GM23338 (cell line): ENCODE data around the gene ANGPTL2. TPM values are rescaled to one million over a fixed set of nuclear protein-coding genes. Genes with fewer than 3 reads are reported as not detected.

Experiments
- ATAC-seq: fragments of 200-7000 bp; cut with Tn5 transposase; 3 replicates; pipeline ENCODE4 v1.9.1; 2020
- DNase-seq: peaks from one replicate; pipeline ENCODE4 v3.0.0-alpha.2; 2015; ENCODE audit warnings: low spot score
- H2AFZ ChIP-seq: fragments of 200-600 bp; sonication (generic); 2 replicates; pipeline ENCODE4 v1.8.0; 2016; ENCODE audit warnings: antibody characterized with exemption, mild to moderate bottlenecking, moderate library complexity
- H3F3A ChIP-seq: fragments of 200-600 bp; sonication (generic); replicated peaks from 2 replicates; pipeline ENCODE4 v1.8.0; 2017; ENCODE audit warnings: antibody characterized with exemption, mixed run types, low read depth
- H3K27ac ChIP-seq: fragments of 200-600 bp; sonication (generic); 2 replicates; pipeline ENCODE4 v1.6.1; 2016; ENCODE audit warnings: low read depth
- H3K27me3 ChIP-seq: fragments of 200-600 bp; sonication (generic); 2 replicates; pipeline ENCODE4 v1.8.0; 2016; ENCODE audit warnings: mild to moderate bottlenecking, mixed run types, moderate library complexity; ENCODE audit not compliant: insufficient read depth
- H3K36me3 ChIP-seq: fragments of 200-600 bp; sonication (generic); 2 replicates; pipeline ENCODE4 v1.8.0; 2016; ENCODE audit warnings: mild to moderate bottlenecking; ENCODE audit not compliant: insufficient read depth
- H3K4me1 ChIP-seq: fragments of 200-600 bp; sonication (generic); 2 replicates; pipeline ENCODE4 v1.8.0; 2016; ENCODE audit warnings: mild to moderate bottlenecking, moderate library complexity; ENCODE audit not compliant: insufficient read depth
- H3K4me2 ChIP-seq: fragments of 200-600 bp; sonication (generic); 2 replicates; pipeline ENCODE4 v1.7.1; 2017; ENCODE audit warnings: mixed run types
- H3K4me3 ChIP-seq: fragments of 200-600 bp; sonication (generic); 2 replicates; pipeline ENCODE4 v1.6.1; 2016; ENCODE audit warnings: mixed run types
- H3K79me2 ChIP-seq: fragments of 200-600 bp; sonication (generic); replicated peaks from 2 replicates; pipeline ENCODE4 v1.8.0; 2017; ENCODE audit warnings: mild to moderate bottlenecking; ENCODE audit not compliant: insufficient read depth
- H3K9me2 ChIP-seq: fragments of 200-600 bp; sonication (generic); 2 replicates; pipeline ENCODE4 v1.8.0; 2017; ENCODE audit not compliant: insufficient read depth
- H4K20me1 ChIP-seq: fragments of 200-600 bp; sonication (generic); replicated peaks from 2 replicates; pipeline ENCODE4 v1.8.0; 2017; ENCODE audit warnings: mild to moderate bottlenecking; ENCODE audit not compliant: insufficient read depth
- H3K27ac Mint-ChIP-seq: 2 replicates; pipeline ENCODE4 v1.8.0; 2020; ENCODE audit warnings: inconsistent platforms, mild to moderate bottlenecking, moderate library complexity, mixed read lengths
- H3K27me3 Mint-ChIP-seq: 3 replicates; pipeline ENCODE4 v1.8.0; 2022; ENCODE audit warnings: low read depth, mild to moderate bottlenecking, moderate library complexity, mixed read lengths, inconsistent platforms; ENCODE audit not compliant: insufficient read depth, poor library complexity
- H3K36me3 Mint-ChIP-seq: 3 replicates; pipeline ENCODE4 v1.8.0; 2021; ENCODE audit warnings: low read depth, mild to moderate bottlenecking, inconsistent platforms, moderate library complexity, mixed read lengths
- H3K4me1 Mint-ChIP-seq: 3 replicates; pipeline ENCODE4 v1.8.0; 2020; ENCODE audit warnings: mild to moderate bottlenecking, inconsistent platforms, mixed read lengths
- H3K4me3 Mint-ChIP-seq: 3 replicates; pipeline ENCODE4 v1.8.0; 2021; ENCODE audit warnings: moderate library complexity, mild to moderate bottlenecking, inconsistent platforms, mixed read lengths
- H3K9me3 Mint-ChIP-seq: 3 replicates; pipeline ENCODE4 v1.8.0; 2020; ENCODE audit warnings: moderate library complexity, mild to moderate bottlenecking, inconsistent platforms, mixed read lengths
- CREB1 ChIP-seq: fragments of 250-450 bp; sonication (Bioruptor Pico); IDR thresholded peaks from 2 replicates; pipeline ENCODE4 v1.5.0; 2020; ENCODE audit warnings: low read depth, mild to moderate bottlenecking, moderate library complexity
- EZH2phosphoT487 ChIP-seq: fragments of 200-600 bp; sonication (generic); IDR thresholded peaks from one replicate; pipeline ENCODE4 v1.8.1; 2018; ENCODE audit warnings: antibody characterized with exemption; ENCODE audit not compliant: unreplicated experiment
- NANOG ChIP-seq: IDR thresholded peaks from 2 replicates; pipeline ENCODE4 v1.6.1; 2016; ENCODE audit warnings: antibody characterized with exemption, borderline replicate concordance
- ZNF331 ChIP-seq: fragments of 250-450 bp; sonication (Bioruptor Pico); IDR thresholded peaks from 2 replicates; pipeline ENCODE4 v1.5.0; 2020; ENCODE audit warnings: low read depth, mild to moderate bottlenecking, moderate library complexity
- polyA plus RNA-seq: library from polyadenylated mRNA; unstranded; fragments of >200 nt; fragmentation: Nextera tagmentation; extraction: Ambion mirVana; gene quantifications from 2 replicates; pipeline ENCODE4 v1.2.1, GENCODE V29; 2016
- total RNA-seq: library from RNA; depleted of rRNA; stranded (reverse); fragments of >200 nt; shearing (Covaris generic); gene quantifications from 2 replicates; pipeline ENCODE4 v1.2.3, GENCODE V29; 2014
- TF ChIP-seq, protein P1 (sequence below): fragments of 250-450 bp; sonication (Bioruptor Pico); IDR thresholded peaks from 2 replicates; pipeline ENCODE4 v1.5.0; 2020; ENCODE audit warnings: mild to moderate bottlenecking, moderate library complexity
- TF ChIP-seq, protein P2 (sequence below): IDR thresholded peaks from one replicate; pipeline ENCODE4 v1.6.1; 2018; ENCODE audit warnings: antibody characterized with exemption; ENCODE audit not compliant: unreplicated experiment
- TF ChIP-seq, protein P3 (sequence below), 2 experiments: fragments of 200-600 bp in 1 of 2; sonication (generic) in 1 of 2; conservative IDR thresholded peaks; 2 replicates each; pipeline versions ENCODE4 v1.5.1 to v1.6.1; 2016 to 2017; ENCODE audit warnings: antibody characterized with exemption in 2 of 2, low read depth in 2 of 2, mild to moderate bottlenecking in 2 of 2, moderate library complexity in 1 of 2

The ANGPTL2 gene
- total and polyA plus RNA-seq, 2 experiments from 2014 or later: 2.9 to 5.2 TPM

DNA sequence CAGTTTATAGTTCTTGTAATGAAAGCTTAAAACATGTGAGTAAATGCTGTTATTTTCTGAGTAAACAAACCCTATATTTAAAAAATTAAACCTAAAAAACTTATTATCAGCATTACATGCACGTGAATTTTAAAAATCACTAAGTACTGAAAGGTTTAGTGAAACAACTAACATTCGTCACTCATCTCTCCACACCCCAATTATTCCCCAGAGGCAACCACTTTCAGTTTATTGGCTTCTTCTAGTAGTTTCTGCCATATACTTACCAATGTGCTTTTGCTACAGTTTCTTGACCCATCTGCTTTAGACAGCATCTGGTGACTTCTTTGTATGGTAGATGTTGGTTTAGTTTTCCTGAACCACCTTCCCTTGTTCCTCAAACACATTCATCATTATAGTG, 58.1 kb downstream of the ANGPTL2 start:
- Histone ChIP-seq H3K4me1 (no peaks in the 10 kb centered on the region), H3K4me2 (no peak overlapping the region), H3K9me2 (peaks cover 7% of the 10 kb centered on the region; the same call in 1 of the 2 replicates), H2AFZ (no peak overlapping the region), H3F3A (no peaks in the 10 kb centered on the region), H3K36me3 (no peaks in the 10 kb centered on the region), H3K27me3 (no peaks in the 10 kb centered on the region), H3K4me3 (no peak overlapping the region), H3K27ac (no peak overlapping the region), H4K20me1 (no peaks in the 10 kb centered on the region), H3K79me2 (no peaks in the 10 kb centered on the region)
- TF ChIP-seq EZH2phosphoT487 (no peak), NANOG (no peak), CREB1 (CRISPR knock-in tag) (no peak), ZNF331 (no peak)
- TF ChIP-seq, protein P1, sequence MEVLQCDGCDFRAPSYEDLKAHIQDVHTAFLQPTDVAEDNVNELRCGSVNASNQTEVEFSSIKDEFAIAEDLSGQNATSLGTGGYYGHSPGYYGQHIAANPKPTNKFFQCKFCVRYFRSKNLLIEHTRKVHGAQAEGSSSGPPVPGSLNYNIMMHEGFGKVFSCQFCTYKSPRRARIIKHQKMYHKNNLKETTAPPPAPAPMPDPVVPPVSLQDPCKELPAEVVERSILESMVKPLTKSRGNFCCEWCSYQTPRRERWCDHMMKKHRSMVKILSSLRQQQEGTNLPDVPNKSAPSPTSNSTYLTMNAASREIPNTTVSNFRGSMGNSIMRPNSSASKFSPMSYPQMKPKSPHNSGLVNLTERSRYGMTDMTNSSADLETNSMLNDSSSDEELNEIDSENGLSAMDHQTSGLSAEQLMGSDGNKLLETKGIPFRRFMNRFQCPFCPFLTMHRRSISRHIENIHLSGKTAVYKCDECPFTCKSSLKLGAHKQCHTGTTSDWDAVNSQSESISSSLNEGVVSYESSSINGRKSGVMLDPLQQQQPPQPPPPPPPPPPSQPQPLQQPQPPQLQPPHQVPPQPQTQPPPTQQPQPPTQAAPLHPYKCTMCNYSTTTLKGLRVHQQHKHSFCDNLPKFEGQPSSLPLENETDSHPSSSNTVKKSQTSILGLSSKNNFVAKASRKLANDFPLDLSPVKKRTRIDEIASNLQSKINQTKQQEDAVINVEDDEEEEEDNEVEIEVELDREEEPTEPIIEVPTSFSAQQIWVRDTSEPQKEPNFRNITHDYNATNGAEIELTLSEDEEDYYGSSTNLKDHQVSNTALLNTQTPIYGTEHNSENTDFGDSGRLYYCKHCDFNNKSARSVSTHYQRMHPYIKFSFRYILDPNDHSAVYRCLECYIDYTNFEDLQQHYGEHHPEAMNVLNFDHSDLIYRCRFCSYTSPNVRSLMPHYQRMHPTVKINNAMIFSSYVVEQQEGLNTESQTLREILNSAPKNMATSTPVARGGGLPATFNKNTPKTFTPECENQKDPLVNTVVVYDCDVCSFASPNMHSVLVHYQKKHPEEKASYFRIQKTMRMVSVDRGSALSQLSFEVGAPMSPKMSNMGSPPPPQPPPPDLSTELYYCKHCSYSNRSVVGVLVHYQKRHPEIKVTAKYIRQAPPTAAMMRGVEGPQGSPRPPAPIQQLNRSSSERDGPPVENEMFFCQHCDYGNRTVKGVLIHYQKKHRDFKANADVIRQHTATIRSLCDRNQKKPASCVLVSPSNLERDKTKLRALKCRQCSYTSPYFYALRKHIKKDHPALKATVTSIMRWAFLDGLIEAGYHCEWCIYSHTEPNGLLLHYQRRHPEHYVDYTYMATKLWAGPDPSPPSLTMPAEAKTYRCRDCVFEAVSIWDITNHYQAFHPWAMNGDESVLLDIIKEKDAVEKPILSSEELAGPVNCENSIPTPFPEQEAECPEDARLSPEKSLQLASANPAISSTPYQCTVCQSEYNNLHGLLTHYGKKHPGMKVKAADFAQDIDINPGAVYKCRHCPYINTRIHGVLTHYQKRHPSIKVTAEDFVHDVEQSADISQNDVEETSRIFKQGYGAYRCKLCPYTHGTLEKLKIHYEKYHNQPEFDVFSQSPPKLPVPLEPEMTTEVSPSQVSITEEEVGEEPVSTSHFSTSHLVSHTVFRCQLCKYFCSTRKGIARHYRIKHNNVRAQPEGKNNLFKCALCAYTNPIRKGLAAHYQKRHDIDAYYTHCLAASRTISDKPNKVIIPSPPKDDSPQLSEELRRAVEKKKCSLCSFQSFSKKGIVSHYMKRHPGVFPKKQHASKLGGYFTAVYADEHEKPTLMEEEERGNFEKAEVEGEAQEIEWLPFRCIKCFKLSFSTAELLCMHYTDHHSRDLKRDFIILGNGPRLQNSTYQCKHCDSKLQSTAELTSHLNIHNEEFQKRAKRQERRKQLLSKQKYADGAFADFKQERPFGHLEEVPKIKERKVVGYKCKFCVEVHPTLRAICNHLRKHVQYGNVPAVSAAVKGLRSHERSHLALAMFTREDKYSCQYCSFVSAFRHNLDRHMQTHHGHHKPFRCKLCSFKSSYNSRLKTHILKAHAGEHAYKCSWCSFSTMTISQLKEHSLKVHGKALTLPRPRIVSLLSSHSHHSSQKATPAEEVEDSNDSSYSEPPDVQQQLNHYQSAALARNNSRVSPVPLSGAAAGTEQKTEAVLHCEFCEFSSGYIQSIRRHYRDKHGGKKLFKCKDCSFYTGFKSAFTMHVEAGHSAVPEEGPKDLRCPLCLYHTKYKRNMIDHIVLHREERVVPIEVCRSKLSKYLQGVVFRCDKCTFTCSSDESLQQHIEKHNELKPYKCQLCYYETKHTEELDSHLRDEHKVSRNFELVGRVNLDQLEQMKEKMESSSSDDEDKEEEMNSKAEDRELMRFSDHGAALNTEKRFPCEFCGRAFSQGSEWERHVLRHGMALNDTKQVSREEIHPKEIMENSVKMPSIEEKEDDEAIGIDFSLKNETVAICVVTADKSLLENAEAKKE: no peak
- TF ChIP-seq, protein P2, sequence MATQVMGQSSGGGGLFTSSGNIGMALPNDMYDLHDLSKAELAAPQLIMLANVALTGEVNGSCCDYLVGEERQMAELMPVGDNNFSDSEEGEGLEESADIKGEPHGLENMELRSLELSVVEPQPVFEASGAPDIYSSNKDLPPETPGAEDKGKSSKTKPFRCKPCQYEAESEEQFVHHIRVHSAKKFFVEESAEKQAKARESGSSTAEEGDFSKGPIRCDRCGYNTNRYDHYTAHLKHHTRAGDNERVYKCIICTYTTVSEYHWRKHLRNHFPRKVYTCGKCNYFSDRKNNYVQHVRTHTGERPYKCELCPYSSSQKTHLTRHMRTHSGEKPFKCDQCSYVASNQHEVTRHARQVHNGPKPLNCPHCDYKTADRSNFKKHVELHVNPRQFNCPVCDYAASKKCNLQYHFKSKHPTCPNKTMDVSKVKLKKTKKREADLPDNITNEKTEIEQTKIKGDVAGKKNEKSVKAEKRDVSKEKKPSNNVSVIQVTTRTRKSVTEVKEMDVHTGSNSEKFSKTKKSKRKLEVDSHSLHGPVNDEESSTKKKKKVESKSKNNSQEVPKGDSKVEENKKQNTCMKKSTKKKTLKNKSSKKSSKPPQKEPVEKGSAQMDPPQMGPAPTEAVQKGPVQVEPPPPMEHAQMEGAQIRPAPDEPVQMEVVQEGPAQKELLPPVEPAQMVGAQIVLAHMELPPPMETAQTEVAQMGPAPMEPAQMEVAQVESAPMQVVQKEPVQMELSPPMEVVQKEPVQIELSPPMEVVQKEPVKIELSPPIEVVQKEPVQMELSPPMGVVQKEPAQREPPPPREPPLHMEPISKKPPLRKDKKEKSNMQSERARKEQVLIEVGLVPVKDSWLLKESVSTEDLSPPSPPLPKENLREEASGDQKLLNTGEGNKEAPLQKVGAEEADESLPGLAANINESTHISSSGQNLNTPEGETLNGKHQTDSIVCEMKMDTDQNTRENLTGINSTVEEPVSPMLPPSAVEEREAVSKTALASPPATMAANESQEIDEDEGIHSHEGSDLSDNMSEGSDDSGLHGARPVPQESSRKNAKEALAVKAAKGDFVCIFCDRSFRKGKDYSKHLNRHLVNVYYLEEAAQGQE: no peak
- TF ChIP-seq, protein P3, sequence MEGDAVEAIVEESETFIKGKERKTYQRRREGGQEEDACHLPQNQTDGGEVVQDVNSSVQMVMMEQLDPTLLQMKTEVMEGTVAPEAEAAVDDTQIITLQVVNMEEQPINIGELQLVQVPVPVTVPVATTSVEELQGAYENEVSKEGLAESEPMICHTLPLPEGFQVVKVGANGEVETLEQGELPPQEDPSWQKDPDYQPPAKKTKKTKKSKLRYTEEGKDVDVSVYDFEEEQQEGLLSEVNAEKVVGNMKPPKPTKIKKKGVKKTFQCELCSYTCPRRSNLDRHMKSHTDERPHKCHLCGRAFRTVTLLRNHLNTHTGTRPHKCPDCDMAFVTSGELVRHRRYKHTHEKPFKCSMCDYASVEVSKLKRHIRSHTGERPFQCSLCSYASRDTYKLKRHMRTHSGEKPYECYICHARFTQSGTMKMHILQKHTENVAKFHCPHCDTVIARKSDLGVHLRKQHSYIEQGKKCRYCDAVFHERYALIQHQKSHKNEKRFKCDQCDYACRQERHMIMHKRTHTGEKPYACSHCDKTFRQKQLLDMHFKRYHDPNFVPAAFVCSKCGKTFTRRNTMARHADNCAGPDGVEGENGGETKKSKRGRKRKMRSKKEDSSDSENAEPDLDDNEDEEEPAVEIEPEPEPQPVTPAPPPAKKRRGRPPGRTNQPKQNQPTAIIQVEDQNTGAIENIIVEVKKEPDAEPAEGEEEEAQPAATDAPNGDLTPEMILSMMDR (conservative IDR thresholded peaks at IDR 0.05; ENCODE audit: low read depth in 2 of 2): no peak
- DNase-seq (no peak), ATAC-seq (no peak)
- Mint-ChIP-seq H3K27ac (no peak overlapping the region), H3K36me3 (no peaks in the 10 kb centered on the region), H3K27me3 (peaks cover 5% of the 10 kb centered on the region), H3K4me1 (peaks cover 8% of the 10 kb centered on the region), H3K4me3 (no peak overlapping the region), H3K9me3 (no peaks in the 10 kb centered on the region; the same call in 2 of the 3 replicates)
